Right lobe of liver (tissue), 4 donors: Measurements from ENCODE around the gene SLU7.

Experiments used
- CTCF ChIP-seq, 4 donors: fragments of 200-600 bp in 3 of 4; fragments of 450-650 bp in 1 of 4; IDR thresholded peaks; one replicate each; pipeline versions ENCODE4 v1.5.1 to v1.8.0; 2016 to 2022; ENCODE audit warnings: antibody characterized with exemption in 4 of 4, mild to moderate bottlenecking in 2 of 4
- POLR2A ChIP-seq: fragments of 450-650 bp; IDR thresholded peaks from one replicate; pipeline ENCODE4 v1.6.1; 2017; ENCODE audit warnings: antibody characterized with exemption, mild to moderate bottlenecking
- donor health status: DM: no; HTN: no; CAD: no.
- donor health status: DM: no; HTN: no; CAD: no.
- donor health status: DM: no; HTN: yes; CAD: no.

DNA sequence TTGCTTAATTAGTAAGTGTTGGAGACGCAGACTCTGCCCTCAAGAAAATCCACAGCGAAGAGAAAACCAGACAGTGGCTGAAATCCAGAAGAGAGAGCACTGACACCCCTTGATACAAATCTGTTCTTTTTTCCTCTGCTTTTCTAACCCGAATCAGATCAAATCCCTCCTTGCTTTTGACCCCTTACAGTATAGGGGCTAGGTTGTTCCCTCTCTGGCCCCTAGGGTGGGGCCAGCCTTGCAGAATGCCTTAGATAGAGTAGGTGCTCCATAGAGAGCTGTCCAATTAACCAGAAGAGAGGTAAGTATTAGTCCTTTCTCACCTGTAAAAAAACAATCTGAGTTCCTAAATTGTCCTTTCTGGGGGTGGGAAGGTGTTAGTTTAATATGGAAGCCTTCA lies 58.6 kb downstream of the SLU7 start:
- TF ChIP-seq CTCF (IDR thresholded peaks at IDR 0.05) = no peak
- no peak for TF ChIP-seq POLR2A
